GM23248 (cell line): ENCODE data around the gene GLMP. TPM values are rescaled to one million over a fixed set of nuclear protein-coding genes. Genes with fewer than 3 reads are reported as not detected.

Source experiments
- DNase-seq: peaks from one replicate; pipeline ENCODE4 v3.0.0-alpha.2; 2015
- H2AFZ ChIP-seq: fragments of 200-600 bp; sonication (generic); 2 replicates; pipeline ENCODE4 v1.6.1; 2016; ENCODE audit warnings: antibody characterized with exemption
- H3F3A ChIP-seq: fragments of 200-600 bp; sonication (generic); 2 replicates; pipeline ENCODE4 v1.6.1; 2016; ENCODE audit warnings: mild to moderate bottlenecking, antibody characterized with exemption, mixed run types; ENCODE audit not compliant: insufficient read depth
- H3K27ac ChIP-seq: fragments of 200-600 bp; sonication (generic); 2 replicates; pipeline ENCODE4 v1.5.1; 2016; ENCODE audit warnings: mild to moderate bottlenecking
- H3K27me3 ChIP-seq: fragments of 200-600 bp; sonication (generic); replicated peaks from 2 replicates; pipeline ENCODE4 v1.6.1; 2016; ENCODE audit warnings: mild to moderate bottlenecking; ENCODE audit not compliant: insufficient read depth
- H3K36me3 ChIP-seq: fragments of 200-600 bp; sonication (generic); 2 replicates; pipeline ENCODE4 v1.6.1; 2016; ENCODE audit warnings: low read depth, mild to moderate bottlenecking
- H3K4me1 ChIP-seq: fragments of 200-600 bp; sonication (generic); 2 replicates; pipeline ENCODE4 v1.6.1; 2016; ENCODE audit warnings: mild to moderate bottlenecking; ENCODE audit not compliant: insufficient read depth
- H3K4me2 ChIP-seq: fragments of 200-600 bp; sonication (generic); one replicate; pipeline ENCODE4 v1.6.1; 2016; ENCODE audit warnings: mild to moderate bottlenecking; ENCODE audit not compliant: unreplicated experiment
- H3K4me3 ChIP-seq: fragments of 200-600 bp; sonication (generic); 2 replicates; pipeline ENCODE4 v1.5.1; 2016; ENCODE audit warnings: mild to moderate bottlenecking
- H3K79me2 ChIP-seq: fragments of 200-600 bp; sonication (generic); 2 replicates; pipeline ENCODE4 v1.6.1; 2016; ENCODE audit warnings: mild to moderate bottlenecking; ENCODE audit not compliant: insufficient read depth
- H3K9ac ChIP-seq: fragments of 200-600 bp; sonication (generic); 2 replicates; pipeline ENCODE4 v1.6.1; 2016; ENCODE audit warnings: mild to moderate bottlenecking
- H3K9me2 ChIP-seq: fragments of 200-600 bp; sonication (generic); 2 replicates; pipeline ENCODE4 v1.6.1; 2016; ENCODE audit warnings: mixed run types, mild to moderate bottlenecking, moderate library complexity; ENCODE audit not compliant: insufficient read depth
- H3K9me3 ChIP-seq: fragments of 200-600 bp; sonication (generic); one replicate; pipeline ENCODE4 v1.6.1; 2017; ENCODE audit warnings: low read depth
- H4K20me1 ChIP-seq: fragments of 200-600 bp; sonication (generic); 2 replicates; pipeline ENCODE4 v1.6.0; 2016; ENCODE audit not compliant: insufficient read depth
- EZH2 ChIP-seq: fragments of 200-600 bp; sonication (generic); IDR thresholded peaks from 2 replicates; pipeline ENCODE4 v1.6.1; 2018; ENCODE audit warnings: antibody characterized with exemption, mild to moderate bottlenecking; ENCODE audit not compliant: insufficient read depth, poor library complexity, severe bottlenecking
- EZH2phosphoT487 ChIP-seq: fragments of 200-600 bp; sonication (generic); IDR thresholded peaks from 2 replicates; pipeline ENCODE4 v1.6.1; 2018; ENCODE audit warnings: antibody characterized with exemption, moderate library complexity, mild to moderate bottlenecking, low read depth; ENCODE audit not compliant: insufficient read depth
- WGBS, 2 experiments: methylation state at CpG; one replicate each; pipeline ENCODE4 v1.1.6; 2015 to 2017; ENCODE audit warnings: low lambda C conversion rate in 2 of 2, low coverage in 1 of 2; ENCODE audit errors: missing lambda C conversion rate in 2 of 2; 5-methylcytosine and 5-hydroxymethylcytosine counted together
- in situ Hi-C: fragments of 300-500 bp; cut with MboI; formaldehyde crosslinking; loops from 2 replicates; pipeline ENCODE4 v1.15.0; 2020
- polyA plus RNA-seq: library from polyadenylated mRNA; unstranded; fragments of >200 nt; fragmentation: Nextera tagmentation; extraction: Ambion mirVana; gene quantifications from 2 replicates; pipeline ENCODE4 v1.2.1, GENCODE V29; 2016
- total RNA-seq: library from RNA; depleted of rRNA; stranded (reverse); fragments of >200 nt; shearing (Covaris generic); gene quantifications from 2 replicates; pipeline ENCODE4 v1.2.3, GENCODE V29; 2014

Gene GLMP
- total and polyA plus RNA-seq, 2 experiments from 2014 or later: 63.8 to 89.7 TPM

DNA sequence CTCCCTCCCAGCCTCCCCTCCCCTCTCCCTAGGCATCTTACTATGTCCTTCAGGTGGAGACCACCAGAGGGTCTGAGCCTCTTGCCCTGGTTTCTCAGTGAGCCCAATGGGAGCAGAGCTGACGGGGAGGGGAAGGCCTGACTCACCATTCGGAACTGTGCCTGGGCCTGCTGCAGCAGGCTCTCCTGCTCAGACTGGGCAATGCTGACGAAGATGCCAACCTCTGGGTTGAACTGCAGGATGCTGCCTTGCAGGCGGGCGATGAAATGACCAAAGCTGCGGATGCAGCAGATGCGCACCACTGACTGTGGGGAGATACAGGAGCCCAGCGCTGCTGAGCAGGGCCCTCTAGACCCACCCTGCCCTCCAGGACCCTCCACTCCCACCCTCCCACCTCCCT is 36.6 kb downstream of the GLMP start:
- DNase-seq: no peak
- Histone ChIP-seq H4K20me1 (no peaks in the 10 kb centered on the region), H3K79me2 (peaks cover 7% of the 10 kb centered on the region; the same call in 1 of the 2 replicates), H3K4me3 (no peak overlapping the region), H3F3A (peaks cover 24% of the 10 kb centered on the region), H3K4me1 (peaks cover 18% of the 10 kb centered on the region), H3K36me3 (peaks cover 47% of the 10 kb centered on the region), H3K9me2 (no peaks in the 10 kb centered on the region), H3K9me3 (no peaks in the 10 kb centered on the region), H3K27ac (no peak overlapping the region), H2AFZ (no peak overlapping the region), H3K27me3 (no peaks in the 10 kb centered on the region), H3K9ac (no peak overlapping the region), H3K4me2 (no peak overlapping the region)
- in situ Hi-C loops: no loop called here
- TF ChIP-seq EZH2phosphoT487 (no peak), EZH2 (no peak)
- WGBS, 2 experiments: 93 to 95% methylated on average over 5 to 8 of the region's 8 CpGs

DNA sequence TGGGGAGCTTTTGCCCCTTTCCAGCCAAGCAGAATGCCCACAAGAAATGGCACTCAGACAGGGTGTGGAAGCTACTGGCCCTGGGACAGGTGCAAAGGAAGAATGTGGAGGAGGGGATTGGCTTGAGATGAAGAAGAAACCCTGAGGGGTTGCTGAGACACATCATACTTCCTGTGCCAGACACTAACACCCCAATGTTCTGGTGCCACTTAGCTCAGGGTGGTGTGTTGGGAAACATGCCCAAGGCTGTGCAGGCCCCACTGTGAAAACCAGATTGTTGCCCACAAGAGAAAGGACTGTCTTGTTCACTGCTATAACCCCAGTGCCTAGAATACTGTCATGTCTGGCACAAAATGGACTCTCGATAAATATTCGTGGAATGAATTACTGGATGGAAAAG is 37.8 kb downstream of the GLMP start:
- H3K9ac ChIP-seq: no peak overlapping the region
- no peak overlapping the region for H3K27ac ChIP-seq
- 93 to 100% methylated on average over 2 of the region's 2 CpGs for WGBS, 2 experiments
- H3K9me2 ChIP-seq: no peaks in the 10 kb centered on the region
- H3K9me3 ChIP-seq: no peaks in the 10 kb centered on the region
- H3K4me3 ChIP-seq: no peak overlapping the region
- no peaks in the 10 kb centered on the region for H3K27me3 ChIP-seq
- peaks cover 8% of the 10 kb centered on the region for H3K4me1 ChIP-seq
- H4K20me1 ChIP-seq: no peaks in the 10 kb centered on the region
- H3K79me2 ChIP-seq: peaks cover 7% of the 10 kb centered on the region; the same call in 1 of the 2 replicates
- H3K4me2 ChIP-seq: no peak overlapping the region
- in situ Hi-C loops: no loop called here
- H2AFZ ChIP-seq: no peak overlapping the region
- DNase-seq: no peak
- peaks cover 53% of the 10 kb centered on the region for H3K36me3 ChIP-seq
- TF ChIP-seq EZH2phosphoT487: no peak
- no peak for TF ChIP-seq EZH2
- peaks cover 12% of the 10 kb centered on the region; the same call in 1 of the 2 replicates for H3F3A ChIP-seq

DNA sequence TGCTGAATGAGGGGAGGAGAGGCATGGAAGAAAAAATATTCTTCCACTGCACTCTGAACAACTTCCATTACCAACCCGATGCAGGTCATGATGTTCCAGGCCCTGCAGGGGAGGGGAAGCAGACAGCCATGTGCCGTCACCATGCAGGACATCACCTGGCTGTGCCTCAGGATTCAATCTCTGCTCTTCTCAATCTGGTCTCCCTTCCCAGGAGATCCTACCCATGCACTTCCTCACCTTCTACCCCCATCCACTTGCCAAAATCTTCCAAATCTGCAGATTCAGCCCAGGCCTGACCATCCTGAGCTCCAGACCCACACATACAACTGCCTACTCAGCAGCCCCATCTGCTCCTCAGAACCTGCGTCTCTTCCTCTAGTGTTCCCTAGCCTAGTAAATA is 41.8 kb downstream of the GLMP start:
- Histone ChIP-seq H3K79me2 (no peaks in the 10 kb centered on the region), H4K20me1 (no peaks in the 10 kb centered on the region), H3K4me1 (no peaks in the 10 kb centered on the region), H2AFZ (no peak overlapping the region), H3K9me3 (no peaks in the 10 kb centered on the region), H3K36me3 (peaks cover 42% of the 10 kb centered on the region), H3K4me3 (no peak overlapping the region), H3K27me3 (no peaks in the 10 kb centered on the region), H3K9ac (no peak overlapping the region), H3K27ac (no peak overlapping the region), H3K9me2 (no peaks in the 10 kb centered on the region), H3F3A (peaks cover 4% of the 10 kb centered on the region; the same call in 1 of the 2 replicates), H3K4me2 (no peak overlapping the region)
- in situ Hi-C loops: no loop called here
- no peak for TF ChIP-seq EZH2
- no peak for TF ChIP-seq EZH2phosphoT487
- no peak for DNase-seq
- 96 to 98% methylated on average over 3 of the region's 3 CpGs for WGBS, 2 experiments

DNA sequence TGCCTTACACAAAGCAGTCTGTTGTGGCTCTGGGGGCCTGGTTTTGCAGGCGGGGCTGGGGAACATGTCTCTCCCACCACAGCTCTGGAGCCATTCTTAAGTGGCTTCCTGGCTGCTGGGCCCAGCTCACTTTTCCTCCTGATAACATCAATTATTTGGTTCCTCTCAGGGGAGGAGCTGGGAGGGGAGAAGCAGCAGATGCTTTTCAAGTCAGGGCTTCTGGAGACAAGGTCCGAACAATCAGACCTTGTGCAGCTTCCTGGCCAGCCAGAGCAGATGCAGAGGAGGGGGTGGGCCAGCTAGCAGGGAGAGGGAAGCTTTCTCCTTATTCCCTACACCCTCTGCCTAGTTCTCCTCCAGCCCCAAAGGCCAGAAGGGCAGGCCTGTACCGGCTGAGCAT is 44.0 kb downstream of the GLMP start:
- no peak overlapping the region for H2AFZ ChIP-seq
- no peaks in the 10 kb centered on the region for H3K9me2 ChIP-seq
- no peaks in the 10 kb centered on the region for H3K9me3 ChIP-seq
- H3K79me2 ChIP-seq: no peaks in the 10 kb centered on the region
- H3F3A ChIP-seq: peaks cover 4% of the 10 kb centered on the region; the same call in 1 of the 2 replicates
- H3K36me3 ChIP-seq: peaks cover 24% of the 10 kb centered on the region
- no peaks in the 10 kb centered on the region for H3K27me3 ChIP-seq
- TF ChIP-seq EZH2phosphoT487 (no peak), EZH2 (no peak)
- H4K20me1 ChIP-seq: no peaks in the 10 kb centered on the region
- no peak overlapping the region for H3K4me2 ChIP-seq
- H3K9ac ChIP-seq: no peak overlapping the region
- no peak overlapping the region for H3K4me3 ChIP-seq
- 70 to 72% methylated on average over 3 of the region's 3 CpGs for WGBS, 2 experiments
- in situ Hi-C loops: no loop called here
- no peak overlapping the region for H3K27ac ChIP-seq
- DNase-seq: no peak
- no peaks in the 10 kb centered on the region for H3K4me1 ChIP-seq

DNA sequence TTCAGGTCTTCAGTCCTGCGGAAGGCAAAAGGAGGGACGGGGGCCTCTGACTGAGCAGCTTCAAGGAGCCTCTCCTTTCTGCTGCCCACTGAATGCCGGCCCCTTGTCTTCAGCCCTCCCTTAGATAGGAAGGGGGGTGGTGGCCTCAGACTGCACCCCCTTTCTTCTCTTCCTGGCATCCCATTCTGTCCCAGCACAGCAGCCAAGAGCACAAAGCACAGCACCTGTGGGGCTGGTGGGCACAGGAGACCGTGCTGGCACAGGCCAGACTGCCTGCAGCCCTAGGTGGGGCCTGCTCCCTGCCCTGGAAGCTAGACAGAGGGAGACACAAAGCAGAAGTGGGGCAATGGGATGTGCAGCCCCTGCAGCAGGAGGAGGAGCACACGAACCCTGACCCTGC is 45.9 kb downstream of the GLMP start:
- H3K9ac ChIP-seq: no peak overlapping the region
- no peaks in the 10 kb centered on the region for H3K9me2 ChIP-seq
- H3K4me3 ChIP-seq: no peak overlapping the region
- WGBS, 2 experiments: 93 to 97% methylated on average over 5 of the region's 5 CpGs
- no peaks in the 10 kb centered on the region for H3K79me2 ChIP-seq
- in situ Hi-C loops: no loop called here
- H3K4me1 ChIP-seq: no peaks in the 10 kb centered on the region
- no peaks in the 10 kb centered on the region for H3K9me3 ChIP-seq
- TF ChIP-seq EZH2: no peak
- TF ChIP-seq EZH2phosphoT487: no peak
- H3F3A ChIP-seq: peaks cover 4% of the 10 kb centered on the region; the same call in 1 of the 2 replicates
- no peaks in the 10 kb centered on the region for H3K27me3 ChIP-seq
- peaks cover 24% of the 10 kb centered on the region for H3K36me3 ChIP-seq
- H3K27ac ChIP-seq: no peak overlapping the region
- no peak for DNase-seq
- no peak overlapping the region for H3K4me2 ChIP-seq
- no peaks in the 10 kb centered on the region for H4K20me1 ChIP-seq
- H2AFZ ChIP-seq: no peak overlapping the region
